ENCODE measurements around the gene DCDC1. TPM values are rescaled to one million over a fixed set of nuclear protein-coding genes. Genes with fewer than 3 reads are reported as not detected.

Gene DCDC1
- polyA plus RNA-seq, 3 donors = 0.03 TPM; not detected in 2

DNA sequence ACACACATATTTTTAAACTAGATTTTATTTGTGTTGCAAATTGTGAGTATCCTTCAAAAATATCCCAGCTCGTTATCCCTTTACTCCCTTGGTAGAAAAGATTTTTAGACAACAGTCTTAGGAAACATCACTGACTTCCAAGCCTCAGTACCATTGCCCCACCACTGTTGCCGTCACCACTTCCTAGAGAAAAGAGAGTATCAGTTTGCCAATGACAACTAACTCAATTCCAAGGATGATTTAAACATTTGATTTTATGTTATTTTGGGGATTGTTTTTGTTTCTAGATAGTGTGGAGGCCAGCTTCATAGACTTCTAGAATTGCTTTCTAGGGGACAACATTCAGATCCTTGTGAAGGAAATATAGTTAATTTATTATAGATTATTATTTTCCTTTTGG, 509.4 kb downstream of the DCDC1 start:
- H3K9me3 ChIP-seq (replicated peaks in 1 of 2; ENCODE audit: control insufficient read depth in 1 of 2, insufficient read depth in 1 of 2, low read length in 2 of 2) = no peaks in the 10 kb centered on the region
- H3K4me3 Mint-ChIP-seq = no peak overlapping the region
- H3K4me3 ChIP-seq (replicated peaks in 1 of 3; ENCODE audit: low read depth in 2 of 3, low read length in 3 of 3) = no peak overlapping the region
- H3K27me3 Mint-ChIP-seq (ENCODE audit: low read depth in 3 of 3) = peaks cover 0 to 1% (median 0%) of the 10 kb centered on the region in 3 donors
- no peak for DNase-seq
- no peak overlapping the region for H2AFZ ChIP-seq (ENCODE audit: insufficient read depth, low read depth, low read length, poor library complexity, severe bottlenecking)
- no CpG with 5 or more reads among the region's 2 CpGs for WGBS (ENCODE audit: insufficient coverage)
- H3K27ac Mint-ChIP-seq = no peak overlapping the region
- H3K9ac ChIP-seq (ENCODE audit: insufficient read depth, low read length, poor library complexity, severe bottlenecking) = no peak overlapping the region
- intact Hi-C loops (cut with micrococcal nuclease) = no loop called here
- H3K36me3 ChIP-seq (replicated peaks in 1 of 2; ENCODE audit: control insufficient read depth in 1 of 2, insufficient read depth in 2 of 2, low read length in 2 of 2) = no peaks in the 10 kb centered on the region
- no peak for TF ChIP-seq CTCF (IDR thresholded peaks at IDR 0.05)
- no peaks in the 10 kb centered on the region for H3K27me3 ChIP-seq (ENCODE audit: control insufficient read depth in 2 of 2, insufficient read depth in 2 of 2, low read length in 2 of 2)
- H3K4me1 ChIP-seq (ENCODE audit: control insufficient read depth in 1 of 2, insufficient read depth in 2 of 2, low read length in 2 of 2) = no peaks in the 10 kb centered on the region
- H3K27ac ChIP-seq (ENCODE audit: low read depth in 1 of 2, low read length in 2 of 2) = no peak overlapping the region
- peaks cover 0 to 2% (median 0%) of the 10 kb centered on the region in 7 donors for H3K9me3 Mint-ChIP-seq
- H4K20me1 ChIP-seq (ENCODE audit: insufficient read depth, low read length) = no peaks in the 10 kb centered on the region
- no peaks in the 10 kb centered on the region for H3K4me1 Mint-ChIP-seq
- no peaks in the 10 kb centered on the region for H3K36me3 Mint-ChIP-seq
- H3K4me2 ChIP-seq (replicated peaks; ENCODE audit: extremely low read depth, low read length, poor library complexity, severe bottlenecking) = no peak overlapping the region
- H3K79me2 ChIP-seq (ENCODE audit: insufficient read depth, low read length) = no peaks in the 10 kb centered on the region

- intact Hi-C loops (cut with micrococcal nuclease) = no loop called here
- H3K9me3 Mint-ChIP-seq = peaks cover 0 to 2% (median 0%) of the 10 kb centered on the region in 7 donors
- Histone ChIP-seq H4K20me1 (ENCODE audit: insufficient read depth, low read length) (no peaks in the 10 kb centered on the region), H3K79me2 (ENCODE audit: insufficient read depth, low read length) (no peaks in the 10 kb centered on the region), H2AFZ (ENCODE audit: insufficient read depth, low read depth, low read length, poor library complexity, severe bottlenecking) (no peak overlapping the region), H3K36me3 (replicated peaks in 1 of 2; ENCODE audit: control insufficient read depth in 1 of 2, insufficient read depth in 2 of 2, low read length in 2 of 2) (no peaks in the 10 kb centered on the region), H3K9ac (ENCODE audit: insufficient read depth, low read length, poor library complexity, severe bottlenecking) (no peak overlapping the region), H3K27ac (ENCODE audit: low read depth in 1 of 2, low read length in 2 of 2) (no peak overlapping the region), H3K9me3 (replicated peaks in 1 of 2; ENCODE audit: control insufficient read depth in 1 of 2, insufficient read depth in 1 of 2, low read length in 2 of 2) (no peaks in the 10 kb centered on the region), H3K4me3 (replicated peaks in 1 of 3; ENCODE audit: low read depth in 2 of 3, low read length in 3 of 3) (no peak overlapping the region), H3K4me1 (ENCODE audit: control insufficient read depth in 1 of 2, insufficient read depth in 2 of 2, low read length in 2 of 2) (no peaks in the 10 kb centered on the region), H3K4me2 (replicated peaks; ENCODE audit: extremely low read depth, low read length, poor library complexity, severe bottlenecking) (no peak overlapping the region), H3K27me3 (ENCODE audit: control insufficient read depth in 2 of 2, insufficient read depth in 2 of 2, low read length in 2 of 2) (no peaks in the 10 kb centered on the region)
- no peaks in the 10 kb centered on the region for H3K36me3 Mint-ChIP-seq
- no peaks in the 10 kb centered on the region for H3K4me1 Mint-ChIP-seq
- DNase-seq = no peak
- H3K27me3 Mint-ChIP-seq (ENCODE audit: low read depth in 3 of 3) = peaks cover 0 to 1% (median 0%) of the 10 kb centered on the region in 3 donors
- H3K27ac Mint-ChIP-seq = no peak overlapping the region
- no peak for TF ChIP-seq CTCF (IDR thresholded peaks at IDR 0.05)
- H3K4me3 Mint-ChIP-seq = no peak overlapping the region
- WGBS (ENCODE audit: insufficient coverage) = 100% methylated on average over 1 of the region's 3 CpGs
Observed at GRCh38 chr11:30859669-30860068, 509.9 kb downstream of the DCDC1 start.

All from CD14-positive monocyte (primary cell).